ENCODE data around the gene SRF.

Gene SRF

DNA sequence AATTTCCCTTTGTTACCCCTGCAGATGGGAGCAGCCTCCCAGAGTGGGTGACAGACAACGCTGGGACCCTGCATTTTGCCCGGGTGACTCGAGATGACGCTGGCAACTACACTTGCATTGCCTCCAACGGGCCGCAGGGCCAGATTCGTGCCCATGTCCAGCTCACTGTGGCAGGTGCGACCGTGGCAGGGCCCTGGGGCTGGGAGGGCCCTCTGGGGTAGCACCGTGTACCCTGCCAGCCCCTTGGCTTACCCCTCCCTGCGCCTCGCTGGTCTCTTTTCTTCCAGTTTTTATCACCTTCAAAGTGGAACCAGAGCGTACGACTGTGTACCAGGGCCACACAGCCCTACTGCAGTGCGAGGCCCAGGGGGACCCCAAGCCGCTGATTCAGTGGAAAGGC, 29.4 kb upstream of the SRF start:
- in situ Hi-C loops (cut with MboI; ENCODE audit: low sequenced_read_pairs, unreplicated experiment): loop anchor here (5.0 kb wide), 1 partner anchor 234 kb away; no protein-coding TSS in a partner anchor
- no peak for DNase-seq (ENCODE audit: low spot score)
- TF ChIP-seq, protein P1, sequence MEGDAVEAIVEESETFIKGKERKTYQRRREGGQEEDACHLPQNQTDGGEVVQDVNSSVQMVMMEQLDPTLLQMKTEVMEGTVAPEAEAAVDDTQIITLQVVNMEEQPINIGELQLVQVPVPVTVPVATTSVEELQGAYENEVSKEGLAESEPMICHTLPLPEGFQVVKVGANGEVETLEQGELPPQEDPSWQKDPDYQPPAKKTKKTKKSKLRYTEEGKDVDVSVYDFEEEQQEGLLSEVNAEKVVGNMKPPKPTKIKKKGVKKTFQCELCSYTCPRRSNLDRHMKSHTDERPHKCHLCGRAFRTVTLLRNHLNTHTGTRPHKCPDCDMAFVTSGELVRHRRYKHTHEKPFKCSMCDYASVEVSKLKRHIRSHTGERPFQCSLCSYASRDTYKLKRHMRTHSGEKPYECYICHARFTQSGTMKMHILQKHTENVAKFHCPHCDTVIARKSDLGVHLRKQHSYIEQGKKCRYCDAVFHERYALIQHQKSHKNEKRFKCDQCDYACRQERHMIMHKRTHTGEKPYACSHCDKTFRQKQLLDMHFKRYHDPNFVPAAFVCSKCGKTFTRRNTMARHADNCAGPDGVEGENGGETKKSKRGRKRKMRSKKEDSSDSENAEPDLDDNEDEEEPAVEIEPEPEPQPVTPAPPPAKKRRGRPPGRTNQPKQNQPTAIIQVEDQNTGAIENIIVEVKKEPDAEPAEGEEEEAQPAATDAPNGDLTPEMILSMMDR (IDR thresholded peaks at IDR 0.05; ENCODE audit: borderline replicate concordance, control extremely low read depth, extremely low read depth, insufficient read depth, missing control alignments): no peak

DNA sequence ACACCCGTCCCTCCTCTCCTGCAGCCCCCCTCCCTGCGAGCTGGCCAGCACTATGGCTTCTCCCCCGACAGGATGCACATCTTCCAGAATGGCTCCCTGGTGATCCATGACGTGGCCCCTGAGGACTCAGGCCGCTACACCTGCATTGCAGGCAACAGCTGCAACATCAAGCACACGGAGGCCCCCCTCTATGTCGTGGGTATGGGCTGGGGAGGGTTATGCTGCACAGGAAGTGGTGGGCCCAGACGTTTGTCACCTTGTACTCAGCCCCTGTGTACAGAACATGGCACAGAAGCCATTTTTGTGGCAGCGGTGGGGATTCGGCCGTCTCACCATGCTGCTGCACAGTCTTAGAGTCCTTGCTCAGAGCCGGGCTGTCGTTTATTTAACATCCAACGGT, 29.0 kb upstream of the SRF start:
- TF ChIP-seq, protein P1 (IDR thresholded peaks at IDR 0.05; ENCODE audit: borderline replicate concordance, control extremely low read depth, extremely low read depth, insufficient read depth, missing control alignments): no peak
- in situ Hi-C loops (cut with MboI; ENCODE audit: low sequenced_read_pairs, unreplicated experiment): loop anchor here (5.0 kb wide), 1 partner anchor 235 kb away; no protein-coding TSS in a partner anchor
- no peak for DNase-seq (ENCODE audit: low spot score)

DNA sequence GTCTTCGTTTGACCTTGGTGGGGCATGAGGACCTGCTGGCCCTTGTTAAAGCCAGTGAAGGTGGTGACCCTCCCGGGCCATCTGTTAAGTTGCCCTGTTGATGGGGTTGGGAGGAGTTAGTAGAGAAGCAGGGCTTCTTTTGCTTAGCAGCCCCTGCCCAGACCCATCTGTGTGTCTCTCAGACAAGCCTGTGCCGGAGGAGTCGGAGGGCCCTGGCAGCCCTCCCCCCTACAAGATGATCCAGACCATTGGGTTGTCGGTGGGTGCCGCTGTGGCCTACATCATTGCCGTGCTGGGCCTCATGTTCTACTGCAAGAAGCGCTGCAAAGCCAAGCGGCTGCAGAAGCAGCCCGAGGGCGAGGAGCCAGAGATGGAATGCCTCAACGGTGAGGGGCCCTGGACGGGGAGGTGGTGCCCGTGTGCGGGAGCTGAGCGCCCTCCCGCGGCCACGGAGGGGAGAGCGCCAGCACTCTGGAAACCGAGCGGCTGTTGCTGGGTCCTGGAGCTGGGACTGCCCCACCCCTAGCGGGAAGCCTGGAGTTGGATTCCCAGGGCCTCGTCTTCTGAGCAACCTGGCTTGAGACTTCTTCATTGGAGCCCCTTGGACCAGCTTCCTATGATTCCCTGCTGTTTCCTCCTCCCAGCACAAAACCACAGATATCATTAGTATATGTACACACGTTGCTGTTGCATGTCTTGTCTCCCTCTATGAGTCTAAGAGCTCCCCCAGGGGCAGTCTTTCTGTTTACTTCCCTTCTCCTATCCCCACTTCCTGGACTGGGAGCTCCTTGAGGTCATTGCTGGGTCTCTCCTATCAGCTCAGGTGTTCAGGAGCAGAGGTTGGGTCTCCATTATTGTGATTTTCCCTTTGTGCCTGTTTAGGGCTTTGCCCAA, 27.6 kb upstream of the SRF start:
- TF ChIP-seq, protein P1 (IDR thresholded peaks at IDR 0.05; ENCODE audit: borderline replicate concordance, control extremely low read depth, extremely low read depth, insufficient read depth, missing control alignments): peak; percentile 96
- in situ Hi-C loops (cut with MboI; ENCODE audit: low sequenced_read_pairs, unreplicated experiment): loop anchor here (5.0 kb wide), 1 partner anchor 236 kb away; no protein-coding TSS in a partner anchor
- peak; percentile 95 for DNase-seq (ENCODE audit: low spot score)

DNA sequence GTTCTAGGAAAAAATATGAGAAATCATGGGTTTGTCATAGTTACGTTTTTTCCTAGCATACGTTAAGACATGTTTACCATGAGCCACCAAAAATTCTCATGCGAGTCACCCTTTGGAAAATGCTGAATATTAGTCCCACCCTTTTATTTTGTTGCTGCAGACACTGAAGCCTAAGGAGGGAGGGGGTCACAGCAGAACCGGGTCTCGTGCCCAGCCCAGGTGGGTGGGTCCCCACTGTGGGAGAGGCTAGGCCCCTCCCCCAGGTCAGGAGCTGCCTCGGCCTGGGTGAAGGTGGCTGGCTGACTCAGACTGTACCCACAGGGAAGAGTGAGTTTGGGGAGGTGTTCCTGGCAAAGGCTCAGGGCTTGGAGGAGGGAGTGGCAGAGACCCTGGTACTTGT, 26.2 kb upstream of the SRF start:
- DNase-seq (ENCODE audit: low spot score): peak; percentile 18
- TF ChIP-seq, protein P1 (IDR thresholded peaks at IDR 0.05; ENCODE audit: borderline replicate concordance, control extremely low read depth, extremely low read depth, insufficient read depth, missing control alignments): no peak
- in situ Hi-C loops (cut with MboI; ENCODE audit: low sequenced_read_pairs, unreplicated experiment): loop anchor here (5.0 kb wide), 1 partner anchor 238 kb away; no protein-coding TSS in a partner anchor

DNA sequence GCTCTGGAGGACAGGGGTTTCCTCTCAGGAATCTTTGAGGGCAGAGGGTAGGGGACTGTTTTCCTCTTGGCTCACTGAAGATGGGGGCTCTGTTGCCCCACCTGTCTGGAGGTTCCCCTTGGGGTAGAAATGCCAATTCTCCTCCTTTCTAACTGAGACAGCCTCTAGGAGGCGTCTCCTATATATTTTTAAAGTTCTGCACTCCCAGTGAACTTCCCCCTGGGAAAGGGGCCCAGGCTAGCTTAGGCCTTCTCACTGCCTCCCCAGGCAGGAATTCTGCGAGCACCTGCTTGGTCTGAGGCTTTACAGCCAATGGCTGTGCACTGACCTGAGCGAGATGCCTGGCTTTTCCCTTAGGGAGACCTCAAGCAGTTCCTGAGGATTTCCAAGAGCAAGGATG, 24.8 kb upstream of the SRF start:
- DNase-seq (ENCODE audit: low spot score): no peak
- TF ChIP-seq, protein P1 (IDR thresholded peaks at IDR 0.05; ENCODE audit: borderline replicate concordance, control extremely low read depth, extremely low read depth, insufficient read depth, missing control alignments): no peak
- in situ Hi-C loops (cut with MboI; ENCODE audit: low sequenced_read_pairs, unreplicated experiment): no loop called here

DNA sequence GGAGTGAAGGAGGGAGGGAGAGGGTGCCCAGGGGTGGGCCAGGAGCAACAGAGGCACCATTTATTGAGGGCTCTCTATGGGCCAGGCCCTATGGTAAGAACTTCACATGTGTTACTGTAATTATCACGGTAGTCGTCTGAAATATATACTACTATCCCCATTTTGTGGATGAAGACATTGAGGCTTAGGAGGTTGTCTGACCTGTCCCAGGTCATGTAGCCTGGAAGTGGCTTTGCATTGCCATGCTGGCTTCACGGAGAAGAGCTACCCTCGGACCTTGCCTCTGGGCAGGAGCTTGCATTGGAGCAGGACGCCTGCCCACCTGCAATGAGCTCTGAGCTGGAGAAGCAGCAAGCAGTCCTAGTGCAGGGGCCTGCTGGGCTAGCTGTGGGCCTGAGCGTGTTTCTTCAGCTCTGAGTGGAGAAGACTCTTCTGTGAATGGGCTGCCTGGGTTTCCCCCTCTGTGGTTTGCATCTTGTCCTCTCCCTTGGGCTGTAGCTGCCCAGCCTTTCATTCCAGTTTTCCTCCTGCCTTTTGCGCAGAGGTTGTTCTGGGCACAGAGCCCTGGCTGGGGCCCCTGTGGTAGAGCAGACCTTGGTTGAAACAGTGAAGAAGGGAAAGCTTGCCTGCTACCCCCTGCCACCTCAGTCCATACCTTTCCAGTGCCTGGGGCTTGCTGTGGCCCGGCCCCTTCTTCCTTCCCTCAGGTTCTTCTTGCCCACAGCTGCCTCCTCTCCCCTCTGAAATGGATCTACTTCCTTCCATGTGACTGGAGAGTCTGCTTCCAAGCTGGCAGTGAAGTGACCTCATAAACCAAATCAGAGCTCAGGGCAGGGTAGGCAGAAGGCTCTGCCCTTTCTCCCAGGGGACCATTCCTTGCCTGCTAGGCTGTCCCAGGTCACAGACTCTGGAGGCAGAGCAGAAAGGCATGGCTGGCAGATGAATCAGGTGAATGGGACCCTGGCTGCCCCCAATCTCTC, 24.1 kb upstream of the SRF start:
- TF ChIP-seq, protein P1 (IDR thresholded peaks at IDR 0.05; ENCODE audit: borderline replicate concordance, control extremely low read depth, extremely low read depth, insufficient read depth, missing control alignments): no peak
- in situ Hi-C loops (cut with MboI; ENCODE audit: low sequenced_read_pairs, unreplicated experiment): no loop called here
- DNase-seq (ENCODE audit: low spot score): no peak

Data from GM13976 (cell line).